CD4-positive, alpha-beta T cell (primary cell): ENCODE data around the gene KPNA6. TPM values are rescaled to one million over a fixed set of nuclear protein-coding genes. Genes with fewer than 3 reads are reported as not detected.

Experiments used
- ATAC-seq: fragments of 200-7000 bp; cut with Tn5 transposase; one replicate; pipeline ENCODE4 v1.10.0; 2022; ENCODE audit warnings: mild to moderate bottlenecking; ENCODE audit not compliant: poor library complexity
- CTCF ChIA-PET: fragments of 350-600 bp; sonication (Branson Sonifier 250); formaldehyde crosslinking; loops from one replicate; lab custom pipeline; 2021; ENCODE audit warnings: antibody characterized with exemption, inconsistent platforms; lab: Charles Lee
- POLR2A ChIA-PET: fragments of 350-600 bp; sonication (Branson Sonifier 250); formaldehyde crosslinking; loops from one replicate; lab custom pipeline; 2021; ENCODE audit warnings: antibody characterized with exemption, inconsistent platforms; lab: Charles Lee
- DNase-seq, 14 experiments: peaks; one replicate each; pipeline ENCODE4 v3.0.0-alpha.2; 2013 to 2020; ENCODE audit warnings: mixed read lengths in 2 of 14
- H3K27ac ChIP-seq, 2 donors: one replicate each; pipeline versions ENCODE4 v1.5.1 to v1.7.0; 2013; ENCODE audit warnings: low read length in 2 of 2, low read depth in 1 of 2, mild to moderate bottlenecking in 1 of 2
- H3K27me3 ChIP-seq, 2 experiments: 1 replicate in 1 of 2; 2 replicates in 1 of 2; pipeline versions ENCODE4 v1.6.1 to v1.7.0; 2013; ENCODE audit warnings: low read length in 2 of 2, control low read depth in 1 of 2, mild to moderate bottlenecking in 1 of 2, moderate library complexity in 1 of 2; ENCODE audit not compliant: insufficient read depth in 2 of 2, control insufficient read depth in 1 of 2
- H3K36me3 ChIP-seq: one replicate; pipeline ENCODE4 v1.6.1; 2013; ENCODE audit warnings: low read length, control low read depth; ENCODE audit not compliant: insufficient read depth
- H3K4me1 ChIP-seq: one replicate; pipeline ENCODE4 v1.6.1; 2013; ENCODE audit warnings: low read length, control low read depth; ENCODE audit not compliant: insufficient read depth
- H3K4me3 ChIP-seq: one replicate; pipeline ENCODE4 v1.5.1; 2013; ENCODE audit warnings: mild to moderate bottlenecking, low read length, moderate library complexity
- H3K9me3 ChIP-seq, 2 experiments: 1 replicate in 1 of 2; 2 replicates in 1 of 2; pipeline versions ENCODE4 v1.6.1 to v1.7.0; 2013; ENCODE audit warnings: low read length in 2 of 2, mild to moderate bottlenecking in 2 of 2, control low read depth in 1 of 2, moderate library complexity in 1 of 2; ENCODE audit not compliant: control insufficient read depth in 1 of 2, insufficient read depth in 1 of 2
- H3K27ac Mint-ChIP-seq: one replicate; pipeline ENCODE4 v1.8.0; 2020; ENCODE audit warnings: mixed read lengths
- H3K27me3 Mint-ChIP-seq: one replicate; pipeline ENCODE4 v1.8.0; 2021; ENCODE audit warnings: mixed read lengths
- H3K36me3 Mint-ChIP-seq: one replicate; pipeline ENCODE4 v1.8.0; 2021; ENCODE audit warnings: low read depth, mixed read lengths
- H3K4me1 Mint-ChIP-seq: one replicate; pipeline ENCODE4 v1.8.0; 2021; ENCODE audit warnings: low read depth, mixed read lengths
- H3K4me3 Mint-ChIP-seq: one replicate; pipeline ENCODE4 v1.8.0; 2020; ENCODE audit warnings: mild to moderate bottlenecking, mixed read lengths
- H3K9me3 Mint-ChIP-seq: one replicate; pipeline ENCODE4 v1.8.0; 2020; ENCODE audit warnings: mixed read lengths
- CTCF ChIP-seq: fragments of 200-600 bp; IDR thresholded peaks from one replicate; pipeline ENCODE4 v1.8.0; 2022; ENCODE audit warnings: antibody characterized with exemption, mild to moderate bottlenecking
- intact Hi-C, 2 experiments: fragments of 100-400 bp; cut with DNase I in 1 of 2; cut with micrococcal nuclease in 1 of 2; formaldehyde crosslinking; loops; one replicate each; pipeline versions ENCODE4 v1.15.1 to v1.9.0; 2023 to 2025; cut with DNase I, micrococcal nuclease
- polyA plus RNA-seq, 2 donors: library from polyadenylated mRNA; unstranded; fragments of 120-200 nt; gene quantifications; one replicate each; pipeline ENCODE4 v1.2.1, GENCODE V29; 2013
- total RNA-seq, 174 experiments: library from RNA in 2 of 174; stranded (reverse) in 2 of 174; gene quantifications; one replicate each; pipeline ENCODE4 v1.2.3 and lab custom pipeline; 2021 to 2026

Gene KPNA6
- total RNA-seq (10 to 100 TPM; 47.1 to 47.8 TPM), total RNA-seq (lab: John Stamatoyannopoulos, UW) (69.8 to 260 (median 135) reads per million in 172 experiments)
- polyA plus RNA-seq (2013, experiment 1 of 2): 18.3 TPM
- polyA plus RNA-seq (2013, experiment 2 of 2): 19.5 TPM

- ATAC-seq (peak; percentile 88), DNase-seq (peak; percentile 81 to 96 (median 88))
- H3K27ac Mint-ChIP-seq: peak within 1 kb of the TSS; percentile 98
- H3K4me3 Mint-ChIP-seq: peak within 1 kb of the TSS; percentile 99
- Histone ChIP-seq H3K4me1 (peaks cover 45% of the 10 kb centered on the region), H3K27me3 (no peaks in the 10 kb centered on the region), H3K36me3 (peaks cover 3% of the 10 kb centered on the region), H3K9me3 (no peaks in the 10 kb centered on the region), H3K4me3 (peak within 1 kb of the TSS; percentile 99), H3K27ac (peak within 1 kb of the TSS; percentile 92 to 96)
- peaks cover 27% of the 10 kb centered on the region for H3K36me3 Mint-ChIP-seq
- CTCF ChIA-PET: interaction anchor here (0.6 to 3.6 kb wide), 13 partner anchors 9 to 429 kb away, joined by 3 to 39 read pairs (median 3); partner anchors contain the start of genes SPOCD1 and TMEM39B
- no peaks in the 10 kb centered on the region for H3K9me3 Mint-ChIP-seq
- intact Hi-C loops: loop anchor here (1.0 to 10.0 kb wide), 8 partner anchors 35 to 286 kb away; partner anchors contain the start of genes TMEM39B (in 2 of the 2), BSDC1 (in 1 of the 2), CCDC28B (in 1 of the 2) and DCDC2B (in 1 of the 2)
- H3K4me1 Mint-ChIP-seq: peaks cover 53% of the 10 kb centered on the region
- TF ChIP-seq CTCF: no peak
- POLR2A ChIA-PET: interaction anchor here (0.5 to 4.1 kb wide), 39 partner anchors 9 to 811 kb away, joined by 3 to 71 read pairs (median 5); partner anchors contain the start of genes BSDC1, CCDC28B, HDAC1 and KHDRBS1
- H3K27me3 Mint-ChIP-seq: no peaks in the 10 kb centered on the region
Observed at GRCh38 chr1:32107742-32108661, at the start of gene KPNA6. TSS of gene KPNA6 (plus strand) at chr1:32108056. CDS start at chr1:32108131, 75 bp downstream.

GRCh38 chr1:32060914-32061313 is 46.9 kb upstream of the KPNA6 start:
- ATAC-seq (no peak), DNase-seq (no peak)
- CTCF ChIA-PET: interaction anchor here (1.0 kb wide), 1 partner anchor 57 kb away, joined by 3 read pairs; no protein-coding TSS in a partner anchor
- H3K27ac Mint-ChIP-seq: peak overlapping the region; percentile 19
- Histone ChIP-seq H3K36me3 (peaks cover 62% of the 10 kb centered on the region), H3K4me3 (no peak overlapping the region), H3K4me1 (peaks cover under 1% of the 10 kb centered on the region), H3K27me3 (no peaks in the 10 kb centered on the region), H3K27ac (no peak overlapping the region), H3K9me3 (no peaks in the 10 kb centered on the region)
- TF ChIP-seq CTCF: no peak
- peaks cover 50% of the 10 kb centered on the region for H3K36me3 Mint-ChIP-seq
- POLR2A ChIA-PET: interaction anchor here (1.2 kb wide), 1 partner anchor 302 kb away, joined by 3 read pairs; no protein-coding TSS in a partner anchor
- intact Hi-C loops: loop anchor here in 1 of 2 experiments (5.0 kb wide), 4 partner anchors 84 to 299 kb away; partner anchors contain the start of genes ADGRB2 and SPOCD1
- H3K27me3 Mint-ChIP-seq: no peaks in the 10 kb centered on the region
- no peak overlapping the region for H3K4me3 Mint-ChIP-seq
- no peaks in the 10 kb centered on the region for H3K9me3 Mint-ChIP-seq
- peaks cover 9% of the 10 kb centered on the region for H3K4me1 Mint-ChIP-seq

GRCh38 chr1:32062867-32063230 is 45.0 kb upstream of the KPNA6 start:
- Mint-ChIP-seq H3K4me3 (no peak overlapping the region), H3K9me3 (no peaks in the 10 kb centered on the region), H3K27me3 (no peaks in the 10 kb centered on the region)

More at GRCh38 chr1:32062867-32063230, 45.0 kb upstream of the KPNA6 start:
- ChIA-PET CTCF (interaction anchor here (0.5 to 1.4 kb wide), 9 partner anchors 9 to 274 kb away, joined by 3 to 7 read pairs (median 3); partner anchors contain the start of gene TMEM39B), POLR2A (interaction anchor here (0.7 to 2.3 kb wide), 3 partner anchors 10 to 125 kb away, joined by 3 to 19 read pairs (median 5); partner anchors contain the start of genes PTP4A2 and TMEM39B)
- H3K27me3 ChIP-seq: no peaks in the 10 kb centered on the region
- H3K36me3 ChIP-seq: peaks cover 46% of the 10 kb centered on the region
- H3K27ac ChIP-seq: peak overlapping the region in 1 of 2 donors; percentile 29
- no peaks in the 10 kb centered on the region for H3K9me3 ChIP-seq
- intact Hi-C loops: loop anchor here (1.0 to 5.0 kb wide), 5 partner anchors 86 to 399 kb away; partner anchors contain the start of genes ADGRB2 (in 1 of the 2) and SPOCD1 (in 1 of the 2)
- no peak for TF ChIP-seq CTCF
- H3K4me1 Mint-ChIP-seq: peaks cover 19% of the 10 kb centered on the region
- H3K4me1 ChIP-seq: peaks cover 14% of the 10 kb centered on the region
- H3K27ac Mint-ChIP-seq: peak overlapping the region; percentile 46
- no peak overlapping the region for H3K4me3 ChIP-seq
- H3K36me3 Mint-ChIP-seq: peaks cover 37% of the 10 kb centered on the region
- no peak for ATAC-seq
- no peak for DNase-seq
